ENCODE results near the gene CAST.
A peak's percentile ranks its signal among the peaks of the same experiment; 100 is the strongest.

CAST gene

GRCh38 chr5:96720408-96720807, 58.2 kb downstream of the CAST start:
- no peak overlapping the region for H3K27ac ChIP-seq
- TF ChIP-seq CTCF (conservative IDR thresholded peaks at IDR 0.05), result no peak

- no peak for TF ChIP-seq CTCF (conservative IDR thresholded peaks at IDR 0.05)
Measured at GRCh38 chr5:96721351-96721977, 59.3 kb downstream of the CAST start.

GRCh38 chr5:96725257-96725656, 63.1 kb downstream of the CAST start:
- H3K27ac ChIP-seq, result no peak overlapping the region
- no peak for TF ChIP-seq CTCF (conservative IDR thresholded peaks at IDR 0.05)

More at GRCh38 chr5:96721351-96721977, 59.3 kb downstream of the CAST start:
- H3K27ac ChIP-seq, result no peak overlapping the region

GRCh38 chr5:96726802-96727201, 64.6 kb downstream of the CAST start:
- H3K27ac ChIP-seq, result no peak overlapping the region
- no peak for TF ChIP-seq CTCF (conservative IDR thresholded peaks at IDR 0.05)

- no peak overlapping the region for H3K27ac ChIP-seq
- peak; percentile 63 for TF ChIP-seq CTCF (conservative IDR thresholded peaks at IDR 0.05)
Measured at GRCh38 chr5:96729156-96729555, 67.0 kb downstream of the CAST start.

- no peak overlapping the region for H3K27ac ChIP-seq
- no peak for TF ChIP-seq CTCF (conservative IDR thresholded peaks at IDR 0.05)
Measured at GRCh38 chr5:96730586-96730985, 68.4 kb downstream of the CAST start.

- TF ChIP-seq CTCF (conservative IDR thresholded peaks at IDR 0.05), result no peak
- H3K27ac ChIP-seq, result no peak overlapping the region
Measured at GRCh38 chr5:96733771-96734500, 71.8 kb downstream of the CAST start.

Data from VCaP (cell line).